Measurements from ENCODE around the gene ZNF648.

Gene ZNF648

DNA sequence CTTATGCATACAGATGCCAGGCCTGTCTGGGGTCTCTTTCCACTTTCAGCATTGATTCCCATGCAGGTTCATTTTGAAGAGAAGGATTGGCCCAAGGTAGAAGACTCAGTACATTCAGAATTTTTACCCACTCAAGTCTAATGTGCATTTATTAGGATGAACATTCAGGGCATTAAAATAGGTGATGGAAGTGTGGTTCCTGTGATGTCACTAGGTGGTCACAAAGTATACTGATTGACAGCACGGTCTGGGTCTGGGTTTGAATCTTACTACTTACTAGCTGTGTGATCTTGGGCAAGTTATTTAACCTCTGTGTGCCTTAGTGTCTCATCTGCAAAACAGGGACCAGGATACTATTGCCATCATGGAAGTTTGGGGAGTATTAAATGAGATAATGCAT, 711 bp upstream of the ZNF648 start:
- TF ChIP-seq, protein P1, sequence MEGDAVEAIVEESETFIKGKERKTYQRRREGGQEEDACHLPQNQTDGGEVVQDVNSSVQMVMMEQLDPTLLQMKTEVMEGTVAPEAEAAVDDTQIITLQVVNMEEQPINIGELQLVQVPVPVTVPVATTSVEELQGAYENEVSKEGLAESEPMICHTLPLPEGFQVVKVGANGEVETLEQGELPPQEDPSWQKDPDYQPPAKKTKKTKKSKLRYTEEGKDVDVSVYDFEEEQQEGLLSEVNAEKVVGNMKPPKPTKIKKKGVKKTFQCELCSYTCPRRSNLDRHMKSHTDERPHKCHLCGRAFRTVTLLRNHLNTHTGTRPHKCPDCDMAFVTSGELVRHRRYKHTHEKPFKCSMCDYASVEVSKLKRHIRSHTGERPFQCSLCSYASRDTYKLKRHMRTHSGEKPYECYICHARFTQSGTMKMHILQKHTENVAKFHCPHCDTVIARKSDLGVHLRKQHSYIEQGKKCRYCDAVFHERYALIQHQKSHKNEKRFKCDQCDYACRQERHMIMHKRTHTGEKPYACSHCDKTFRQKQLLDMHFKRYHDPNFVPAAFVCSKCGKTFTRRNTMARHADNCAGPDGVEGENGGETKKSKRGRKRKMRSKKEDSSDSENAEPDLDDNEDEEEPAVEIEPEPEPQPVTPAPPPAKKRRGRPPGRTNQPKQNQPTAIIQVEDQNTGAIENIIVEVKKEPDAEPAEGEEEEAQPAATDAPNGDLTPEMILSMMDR (conservative IDR thresholded peaks at IDR 0.05; ENCODE audit: low read depth, low read length), result no peak
- no peak for DNase-seq (ENCODE audit: low read depth)
- H3K4me3 ChIP-seq (ENCODE audit: low read depth, low read length), result no peak overlapping the region

DNA sequence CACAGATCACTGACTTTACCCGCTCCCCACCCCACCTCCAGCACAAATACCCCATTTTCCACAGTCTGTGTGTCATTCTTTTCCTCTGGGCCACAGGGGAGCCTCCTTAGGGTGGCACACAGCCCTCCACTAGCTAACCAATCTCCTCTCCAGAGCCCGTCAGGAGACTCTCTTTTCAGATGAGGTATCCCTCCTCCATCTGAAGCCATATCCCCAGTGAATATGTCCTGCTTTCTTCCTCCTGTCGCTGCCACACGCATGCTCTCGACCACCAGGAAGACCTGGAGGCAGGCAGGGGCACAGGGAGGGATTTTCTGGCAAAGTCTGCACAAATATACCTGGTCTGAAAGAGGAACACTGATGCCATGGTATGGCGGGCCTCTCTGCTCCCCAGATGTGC, 635 bp downstream of the ZNF648 start:
- DNase-seq (ENCODE audit: low read depth), result no peak
- H3K4me3 ChIP-seq (ENCODE audit: low read depth, low read length), result no peak overlapping the region
- TF ChIP-seq, protein P1 (conservative IDR thresholded peaks at IDR 0.05; ENCODE audit: low read depth, low read length), result no peak

DNA sequence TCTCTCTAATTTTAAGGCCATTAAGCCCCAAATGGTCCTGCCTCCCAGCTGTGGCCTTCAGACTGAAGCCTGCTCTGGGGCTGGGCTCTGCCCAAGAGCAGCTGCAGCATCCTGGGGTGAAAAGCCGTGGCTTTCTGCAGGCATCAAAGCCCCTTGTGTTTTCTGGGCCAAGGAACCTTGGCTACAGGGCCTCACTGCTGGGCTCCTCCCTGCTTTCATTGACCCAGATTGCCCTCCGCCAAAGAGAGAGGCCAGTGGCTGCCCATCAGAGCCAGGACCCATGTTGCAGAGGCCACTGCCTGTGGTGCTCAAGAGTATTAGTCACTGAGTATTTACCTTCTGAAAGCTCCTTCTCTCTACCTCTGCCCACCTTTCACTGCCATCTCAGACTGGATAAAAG, 1.6 kb downstream of the ZNF648 start:
- H3K4me3 ChIP-seq (ENCODE audit: low read depth, low read length), result no peak overlapping the region
- no peak for DNase-seq (ENCODE audit: low read depth)
- TF ChIP-seq, protein P1 (conservative IDR thresholded peaks at IDR 0.05; ENCODE audit: low read depth, low read length), result no peak

DNA sequence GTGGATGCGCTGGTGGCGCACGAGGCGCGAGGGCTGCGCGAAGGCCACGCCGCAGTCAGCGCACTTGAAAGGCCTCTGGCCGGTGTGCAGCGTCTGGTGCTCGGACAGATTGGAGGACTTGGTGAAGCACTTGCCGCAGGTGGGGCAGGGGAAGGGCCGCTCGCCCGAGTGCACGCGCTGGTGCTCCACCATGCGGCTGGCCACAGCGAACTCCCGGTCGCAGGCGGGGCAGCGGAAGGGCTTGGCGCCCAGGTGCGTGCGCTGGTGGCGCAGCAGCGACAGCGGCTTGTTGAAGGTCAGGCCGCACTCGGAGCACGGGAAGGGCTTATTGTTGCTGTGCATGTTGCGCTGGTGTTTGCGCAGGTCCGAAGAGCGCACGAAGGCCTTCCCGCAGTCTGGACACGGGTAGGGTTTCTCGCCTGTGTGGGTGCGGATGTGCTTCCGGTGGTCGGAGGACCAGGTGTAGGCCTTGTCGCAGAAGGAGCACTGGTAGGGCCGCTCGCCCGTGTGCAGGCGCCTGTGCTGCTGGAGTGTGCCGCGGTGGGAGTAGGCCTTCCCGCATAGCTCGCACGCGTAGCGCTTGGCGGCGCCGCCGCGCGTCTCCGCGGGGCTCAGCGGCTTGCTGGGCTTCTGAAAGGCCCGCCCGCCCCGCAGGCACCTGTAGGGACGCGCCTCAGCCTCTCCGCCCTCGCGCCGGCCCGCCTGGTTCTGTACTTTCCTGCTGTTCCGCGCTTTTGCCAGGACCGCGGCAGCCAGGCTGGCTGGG, 4.7 kb downstream of the ZNF648 start:
- DNase-seq (ENCODE audit: low read depth), result no peak
- TF ChIP-seq, protein P1 (conservative IDR thresholded peaks at IDR 0.05; ENCODE audit: low read depth, low read length), result no peak
- H3K4me3 ChIP-seq (ENCODE audit: low read depth, low read length), result no peak overlapping the region

DNA sequence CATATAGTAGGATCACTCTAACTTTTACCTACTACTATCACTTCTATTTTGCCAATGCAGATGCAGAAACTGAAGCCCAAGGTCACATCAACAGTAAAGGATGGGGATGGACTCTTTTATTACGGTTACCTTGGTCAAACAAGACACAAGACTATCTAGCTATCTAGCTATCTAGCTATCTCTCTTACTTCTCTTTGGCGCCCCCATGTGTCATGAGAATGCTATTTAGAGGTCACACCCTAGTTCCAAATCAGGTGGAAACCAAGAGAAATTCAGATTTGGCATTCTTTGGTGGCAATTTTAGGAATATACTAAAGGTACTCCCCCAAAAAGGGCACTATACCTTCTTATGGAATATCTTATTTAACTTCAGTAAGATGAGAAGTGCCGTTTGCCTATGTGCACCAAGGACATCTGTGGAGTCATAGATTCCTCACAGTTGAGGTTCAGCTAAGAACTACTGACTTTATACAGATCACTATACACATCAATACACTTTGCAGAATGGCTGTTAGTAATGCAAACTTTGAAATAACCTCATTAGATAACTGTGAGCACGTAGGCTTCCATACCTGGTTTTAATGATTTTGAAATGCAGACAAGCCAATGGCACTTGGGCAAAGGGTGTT, 6.7 kb downstream of the ZNF648 start:
- TF ChIP-seq, protein P1 (conservative IDR thresholded peaks at IDR 0.05; ENCODE audit: low read depth, low read length), result peak; percentile 24
- no peak overlapping the region for H3K4me3 ChIP-seq (ENCODE audit: low read depth, low read length)
- peak; percentile 12 for DNase-seq (ENCODE audit: low read depth)

DNA sequence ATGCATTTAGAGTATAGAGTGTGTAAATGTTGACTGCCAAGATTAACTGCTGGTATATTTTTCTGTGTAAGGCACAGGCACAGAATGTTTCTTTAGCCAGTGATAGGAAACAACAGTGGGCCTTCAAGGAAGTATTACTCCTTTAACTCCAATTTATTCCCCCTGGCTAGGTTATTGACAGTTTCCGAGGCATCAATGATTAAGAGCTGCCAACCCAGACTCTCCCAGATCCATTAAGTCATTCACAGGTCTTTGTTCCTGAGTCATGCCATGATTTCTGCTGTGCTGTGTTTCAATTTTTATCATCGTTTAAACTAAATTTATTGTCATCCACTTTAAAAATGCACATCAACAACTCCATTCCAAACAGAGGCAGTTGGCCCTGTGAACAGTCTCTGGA, 9.2 kb downstream of the ZNF648 start:
- DNase-seq (ENCODE audit: low read depth), result no peak
- TF ChIP-seq, protein P1 (conservative IDR thresholded peaks at IDR 0.05; ENCODE audit: low read depth, low read length), result no peak
- H3K4me3 ChIP-seq (ENCODE audit: low read depth, low read length), result no peak overlapping the region

DNA sequence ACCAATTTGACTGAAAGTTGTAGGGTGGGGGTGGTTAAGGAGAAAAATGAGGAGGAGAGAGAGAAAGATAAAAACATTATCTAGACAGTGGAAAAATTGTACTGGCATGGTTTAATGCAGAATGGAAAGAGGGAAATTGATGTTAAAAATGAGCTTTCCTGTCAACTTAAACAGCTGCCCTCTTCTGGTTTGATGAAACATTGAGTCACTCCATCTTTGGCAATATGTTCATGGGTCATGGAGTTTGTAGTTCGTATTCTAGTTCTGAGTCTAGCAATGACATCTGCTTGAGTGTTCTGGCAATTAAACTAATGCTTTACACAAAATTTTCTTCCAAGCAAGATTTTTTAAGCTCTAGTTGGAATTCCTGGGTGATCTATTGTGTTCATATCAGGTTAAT, 9.6 kb downstream of the ZNF648 start:
- H3K4me3 ChIP-seq (ENCODE audit: low read depth, low read length), result no peak overlapping the region
- TF ChIP-seq, protein P1 (conservative IDR thresholded peaks at IDR 0.05; ENCODE audit: low read depth, low read length), result no peak
- no peak for DNase-seq (ENCODE audit: low read depth)

Data from choroid plexus epithelial cell (primary cell).